Liver (tissue), 3 donors: Measurements from ENCODE around the gene MOV10.

Experiments
- GABPA ChIP-seq, 2 donors: IDR thresholded peaks in 1 of 2; conservative IDR thresholded peaks in 1 of 2; 2 replicates each; pipeline ENCODE4 v1.6.1; 2016; ENCODE audit warnings: antibody characterized with exemption in 2 of 2, mild to moderate bottlenecking in 1 of 2, moderate library complexity in 1 of 2
- HNF4A ChIP-seq, 2 donors: conservative IDR thresholded peaks; 2 replicates each; pipeline ENCODE4 v1.6.1; 2016; ENCODE audit warnings: antibody characterized with exemption in 2 of 2, mild to moderate bottlenecking in 2 of 2
- JUND ChIP-seq, 2 donors: IDR thresholded peaks; 2 replicates each; pipeline ENCODE4 v1.6.1; 2016; ENCODE audit warnings: antibody characterized with exemption in 2 of 2
- RAD21 ChIP-seq, 2 donors: IDR thresholded peaks; 2 replicates each; pipeline ENCODE4 v1.6.1; 2016; ENCODE audit warnings: antibody characterized with exemption in 2 of 2, mild to moderate bottlenecking in 2 of 2
- TAF1 ChIP-seq: conservative IDR thresholded peaks from 2 replicates; pipeline ENCODE4 v1.6.1; 2016; ENCODE audit warnings: antibody characterized with exemption, mild to moderate bottlenecking
- YY1 ChIP-seq: IDR thresholded peaks from 2 replicates; pipeline ENCODE4 v1.6.1; 2016; ENCODE audit warnings: antibody characterized with exemption, mild to moderate bottlenecking
- TF ChIP-seq, protein P1 (sequence below): fragments of 150-350 bp; IDR thresholded peaks from 2 replicates; pipeline ENCODE4 v1.5.1; 2017; ENCODE audit warnings: improper control_type of control experiment, low read depth, low read length; ENCODE audit not compliant: missing input control
- TF ChIP-seq, protein P2 (sequence below): IDR thresholded peaks from 2 replicates; pipeline ENCODE4 v1.6.1; 2016; ENCODE audit warnings: antibody characterized with exemption
- TF ChIP-seq, protein P3 (sequence below): IDR thresholded peaks from 2 replicates; pipeline ENCODE4 v1.6.1; 2016; ENCODE audit warnings: antibody characterized with exemption, mild to moderate bottlenecking
- donor health status: healthy.
- donor health status: healthy.

DNA sequence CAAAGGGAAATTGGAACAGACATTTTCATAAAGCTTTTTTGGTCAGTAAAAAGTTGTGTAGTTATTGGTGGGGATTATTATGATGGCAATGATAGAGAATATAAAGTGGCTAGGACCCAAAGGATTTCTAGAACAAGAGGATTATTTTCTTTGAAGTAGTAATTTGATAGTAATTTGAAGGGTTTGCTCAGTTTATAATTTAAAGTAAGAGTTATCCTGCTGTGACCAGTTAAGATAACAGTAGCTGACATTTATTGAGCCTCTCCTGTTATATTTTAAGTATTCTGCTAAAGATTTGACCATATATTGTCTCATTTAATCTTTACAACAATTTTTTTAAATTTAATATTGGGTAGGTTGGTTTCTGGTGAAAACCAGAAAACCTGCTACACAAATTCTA is 40.1 kb upstream of the MOV10 start:
- TF ChIP-seq, protein P1, sequence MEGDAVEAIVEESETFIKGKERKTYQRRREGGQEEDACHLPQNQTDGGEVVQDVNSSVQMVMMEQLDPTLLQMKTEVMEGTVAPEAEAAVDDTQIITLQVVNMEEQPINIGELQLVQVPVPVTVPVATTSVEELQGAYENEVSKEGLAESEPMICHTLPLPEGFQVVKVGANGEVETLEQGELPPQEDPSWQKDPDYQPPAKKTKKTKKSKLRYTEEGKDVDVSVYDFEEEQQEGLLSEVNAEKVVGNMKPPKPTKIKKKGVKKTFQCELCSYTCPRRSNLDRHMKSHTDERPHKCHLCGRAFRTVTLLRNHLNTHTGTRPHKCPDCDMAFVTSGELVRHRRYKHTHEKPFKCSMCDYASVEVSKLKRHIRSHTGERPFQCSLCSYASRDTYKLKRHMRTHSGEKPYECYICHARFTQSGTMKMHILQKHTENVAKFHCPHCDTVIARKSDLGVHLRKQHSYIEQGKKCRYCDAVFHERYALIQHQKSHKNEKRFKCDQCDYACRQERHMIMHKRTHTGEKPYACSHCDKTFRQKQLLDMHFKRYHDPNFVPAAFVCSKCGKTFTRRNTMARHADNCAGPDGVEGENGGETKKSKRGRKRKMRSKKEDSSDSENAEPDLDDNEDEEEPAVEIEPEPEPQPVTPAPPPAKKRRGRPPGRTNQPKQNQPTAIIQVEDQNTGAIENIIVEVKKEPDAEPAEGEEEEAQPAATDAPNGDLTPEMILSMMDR = no peak
- TF ChIP-seq, protein P2, sequence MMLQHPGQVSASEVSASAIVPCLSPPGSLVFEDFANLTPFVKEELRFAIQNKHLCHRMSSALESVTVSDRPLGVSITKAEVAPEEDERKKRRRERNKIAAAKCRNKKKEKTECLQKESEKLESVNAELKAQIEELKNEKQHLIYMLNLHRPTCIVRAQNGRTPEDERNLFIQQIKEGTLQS = no peak
- TF ChIP-seq, protein P3, sequence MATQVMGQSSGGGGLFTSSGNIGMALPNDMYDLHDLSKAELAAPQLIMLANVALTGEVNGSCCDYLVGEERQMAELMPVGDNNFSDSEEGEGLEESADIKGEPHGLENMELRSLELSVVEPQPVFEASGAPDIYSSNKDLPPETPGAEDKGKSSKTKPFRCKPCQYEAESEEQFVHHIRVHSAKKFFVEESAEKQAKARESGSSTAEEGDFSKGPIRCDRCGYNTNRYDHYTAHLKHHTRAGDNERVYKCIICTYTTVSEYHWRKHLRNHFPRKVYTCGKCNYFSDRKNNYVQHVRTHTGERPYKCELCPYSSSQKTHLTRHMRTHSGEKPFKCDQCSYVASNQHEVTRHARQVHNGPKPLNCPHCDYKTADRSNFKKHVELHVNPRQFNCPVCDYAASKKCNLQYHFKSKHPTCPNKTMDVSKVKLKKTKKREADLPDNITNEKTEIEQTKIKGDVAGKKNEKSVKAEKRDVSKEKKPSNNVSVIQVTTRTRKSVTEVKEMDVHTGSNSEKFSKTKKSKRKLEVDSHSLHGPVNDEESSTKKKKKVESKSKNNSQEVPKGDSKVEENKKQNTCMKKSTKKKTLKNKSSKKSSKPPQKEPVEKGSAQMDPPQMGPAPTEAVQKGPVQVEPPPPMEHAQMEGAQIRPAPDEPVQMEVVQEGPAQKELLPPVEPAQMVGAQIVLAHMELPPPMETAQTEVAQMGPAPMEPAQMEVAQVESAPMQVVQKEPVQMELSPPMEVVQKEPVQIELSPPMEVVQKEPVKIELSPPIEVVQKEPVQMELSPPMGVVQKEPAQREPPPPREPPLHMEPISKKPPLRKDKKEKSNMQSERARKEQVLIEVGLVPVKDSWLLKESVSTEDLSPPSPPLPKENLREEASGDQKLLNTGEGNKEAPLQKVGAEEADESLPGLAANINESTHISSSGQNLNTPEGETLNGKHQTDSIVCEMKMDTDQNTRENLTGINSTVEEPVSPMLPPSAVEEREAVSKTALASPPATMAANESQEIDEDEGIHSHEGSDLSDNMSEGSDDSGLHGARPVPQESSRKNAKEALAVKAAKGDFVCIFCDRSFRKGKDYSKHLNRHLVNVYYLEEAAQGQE = no peak
- no peak for TF ChIP-seq YY1
- TF ChIP-seq JUND (IDR thresholded peaks at IDR 0.05) = no peak
- no peak for TF ChIP-seq GABPA (IDR thresholded peaks at IDR 0.05 in 1 of 2, conservative IDR thresholded peaks at IDR 0.05 in 1 of 2)
- no peak for TF ChIP-seq TAF1
- TF ChIP-seq RAD21 (IDR thresholded peaks at IDR 0.05) = no peak
- TF ChIP-seq HNF4A (conservative IDR thresholded peaks at IDR 0.05) = no peak
